Astrocyte (in vitro differentiated cells and primary cell): ENCODE data around the gene BICC1. TPM values are rescaled to one million over a fixed set of nuclear protein-coding genes. Genes with fewer than 3 reads are reported as not detected.

Experiments
- DNase-seq: peaks from one replicate; pipeline ENCODE4 v3.0.0-alpha.2; 2010; ENCODE audit warnings: low read depth
- FAIRE-seq: peaks from 2 replicates; lab custom pipeline; 2011; peaks lifted over from hg19 to GRCh38; lab: Jason Lieb, UNC
- H2AFZ ChIP-seq: 2 replicates; pipeline ENCODE4 v1.6.0; 2012; ENCODE audit warnings: low read depth, low read length, inconsistent platforms
- H3K27ac ChIP-seq: 2 replicates; pipeline ENCODE4 v1.5.1; 2011; ENCODE audit warnings: low read depth, low read length, inconsistent platforms
- H3K27me3 ChIP-seq: 2 replicates; pipeline ENCODE4 v1.6.0; 2011; ENCODE audit warnings: low read length, inconsistent platforms; ENCODE audit not compliant: insufficient read depth
- H3K36me3 ChIP-seq: 2 replicates; pipeline ENCODE4 v1.5.1; 2011; ENCODE audit warnings: low read length, inconsistent platforms; ENCODE audit not compliant: insufficient read depth
- H3K4me1 ChIP-seq: 2 replicates; pipeline ENCODE4 v1.5.1; 2011; ENCODE audit warnings: low read length, inconsistent platforms; ENCODE audit not compliant: insufficient read depth
- H3K4me2 ChIP-seq: 2 replicates; pipeline ENCODE4 v1.6.0; 2012; ENCODE audit warnings: low read length, inconsistent platforms
- H3K4me3 ChIP-seq: 2 replicates; pipeline ENCODE4 v1.5.1; 2011; ENCODE audit warnings: low read depth, mild to moderate bottlenecking, low read length, inconsistent platforms; ENCODE audit not compliant: insufficient read depth
- H3K79me2 ChIP-seq: 2 replicates; pipeline ENCODE4 v1.6.0; 2012; ENCODE audit warnings: mild to moderate bottlenecking, low read length, inconsistent platforms; ENCODE audit not compliant: insufficient read depth
- H3K9ac ChIP-seq: 2 replicates; pipeline ENCODE4 v1.6.0; 2012; ENCODE audit warnings: mild to moderate bottlenecking, low read length, inconsistent platforms
- H3K9me3 ChIP-seq: 2 replicates; pipeline ENCODE4 v1.5.1; 2012; ENCODE audit warnings: low read depth, mild to moderate bottlenecking, low read length, inconsistent platforms; ENCODE audit not compliant: insufficient read depth
- H4K20me1 ChIP-seq: 2 replicates; pipeline ENCODE4 v1.6.0; 2012; ENCODE audit warnings: low read length, inconsistent platforms; ENCODE audit not compliant: insufficient read depth
- H3K27ac Mint-ChIP-seq: one replicate; pipeline ENCODE4 v1.8.0; 2021; ENCODE audit warnings: mild to moderate bottlenecking, mixed read lengths; ENCODE audit not compliant: unreplicated experiment
- H3K27me3 Mint-ChIP-seq: one replicate; pipeline ENCODE4 v1.8.0; 2021; ENCODE audit warnings: low read depth, mixed read lengths; ENCODE audit not compliant: unreplicated experiment
- H3K36me3 Mint-ChIP-seq: one replicate; pipeline ENCODE4 v1.8.0; 2021; ENCODE audit warnings: low read depth, mixed read lengths; ENCODE audit not compliant: unreplicated experiment
- H3K4me1 Mint-ChIP-seq: one replicate; pipeline ENCODE4 v1.8.0; 2021; ENCODE audit warnings: low read depth, mixed read lengths; ENCODE audit not compliant: unreplicated experiment
- H3K4me3 Mint-ChIP-seq: one replicate; pipeline ENCODE4 v1.8.0; 2021; ENCODE audit warnings: mild to moderate bottlenecking, moderate library complexity, mixed read lengths; ENCODE audit not compliant: unreplicated experiment
- H3K9me3 Mint-ChIP-seq: one replicate; pipeline ENCODE4 v1.8.0; 2021; ENCODE audit warnings: mild to moderate bottlenecking, mixed read lengths; ENCODE audit not compliant: unreplicated experiment
- EZH2 ChIP-seq: IDR thresholded peaks from 2 replicates; pipeline ENCODE4 v1.6.1; 2012; ENCODE audit warnings: mild to moderate bottlenecking, low read length, inconsistent platforms; ENCODE audit not compliant: insufficient read depth
- total RNA-seq: library from RNA; stranded (reverse); gene quantifications from 2 replicates; pipeline ENCODE4 v1.2.1, GENCODE V29; 2021
- TF ChIP-seq, protein P1 (sequence below): IDR thresholded peaks from 2 replicates; pipeline ENCODE4 v1.5.1; 2011; ENCODE audit warnings: low read depth, mild to moderate bottlenecking, inconsistent platforms, low read length, moderate library complexity; ENCODE audit not compliant: insufficient read depth

The BICC1 gene
- total RNA-seq, 1 donor from 2014 or later = 23.0 TPM

GRCh38 chr10:58734116-58734515, 221.4 kb downstream of the BICC1 start:
- Mint-ChIP-seq H3K36me3 (peaks cover 21% of the 10 kb centered on the region), H3K4me3 (no peak overlapping the region), H3K9me3 (peaks cover 18% of the 10 kb centered on the region), H3K27ac (peak overlapping the region; percentile 4), H3K4me1 (peaks cover 2% of the 10 kb centered on the region), H3K27me3 (no peaks in the 10 kb centered on the region)
- Histone ChIP-seq H4K20me1 (peaks cover 19% of the 10 kb centered on the region), H3K27me3 (no peaks in the 10 kb centered on the region), H3K9me3 (no peaks in the 10 kb centered on the region), H3K4me1 (peaks cover 8% of the 10 kb centered on the region), H3K36me3 (no peaks in the 10 kb centered on the region), H3K4me2 (peak overlapping the region; percentile 47), H3K4me3 (no peak overlapping the region), H2AFZ (no peak overlapping the region), H3K9ac (no peak overlapping the region), H3K27ac (no peak overlapping the region), H3K79me2 (peaks cover 14% of the 10 kb centered on the region)
- TF ChIP-seq, protein P1, sequence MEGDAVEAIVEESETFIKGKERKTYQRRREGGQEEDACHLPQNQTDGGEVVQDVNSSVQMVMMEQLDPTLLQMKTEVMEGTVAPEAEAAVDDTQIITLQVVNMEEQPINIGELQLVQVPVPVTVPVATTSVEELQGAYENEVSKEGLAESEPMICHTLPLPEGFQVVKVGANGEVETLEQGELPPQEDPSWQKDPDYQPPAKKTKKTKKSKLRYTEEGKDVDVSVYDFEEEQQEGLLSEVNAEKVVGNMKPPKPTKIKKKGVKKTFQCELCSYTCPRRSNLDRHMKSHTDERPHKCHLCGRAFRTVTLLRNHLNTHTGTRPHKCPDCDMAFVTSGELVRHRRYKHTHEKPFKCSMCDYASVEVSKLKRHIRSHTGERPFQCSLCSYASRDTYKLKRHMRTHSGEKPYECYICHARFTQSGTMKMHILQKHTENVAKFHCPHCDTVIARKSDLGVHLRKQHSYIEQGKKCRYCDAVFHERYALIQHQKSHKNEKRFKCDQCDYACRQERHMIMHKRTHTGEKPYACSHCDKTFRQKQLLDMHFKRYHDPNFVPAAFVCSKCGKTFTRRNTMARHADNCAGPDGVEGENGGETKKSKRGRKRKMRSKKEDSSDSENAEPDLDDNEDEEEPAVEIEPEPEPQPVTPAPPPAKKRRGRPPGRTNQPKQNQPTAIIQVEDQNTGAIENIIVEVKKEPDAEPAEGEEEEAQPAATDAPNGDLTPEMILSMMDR = no peak
- TF ChIP-seq EZH2 = no peak
- FAIRE-seq (peak; percentile 9), DNase-seq (peak; percentile 80)

GRCh38 chr10:58734664-58735063, 222.0 kb downstream of the BICC1 start:
- Histone ChIP-seq H3K9me3 (no peaks in the 10 kb centered on the region), H2AFZ (no peak overlapping the region), H3K4me1 (peaks cover 8% of the 10 kb centered on the region), H3K79me2 (peaks cover 14% of the 10 kb centered on the region), H3K27me3 (no peaks in the 10 kb centered on the region), H4K20me1 (peaks cover 19% of the 10 kb centered on the region), H3K4me2 (peak overlapping the region; percentile 47), H3K36me3 (no peaks in the 10 kb centered on the region), H3K9ac (no peak overlapping the region), H3K27ac (no peak overlapping the region), H3K4me3 (no peak overlapping the region)
- no peak for FAIRE-seq
- no peak overlapping the region for H3K4me3 Mint-ChIP-seq
- peaks cover 13% of the 10 kb centered on the region for H3K9me3 Mint-ChIP-seq
- H3K36me3 Mint-ChIP-seq = peaks cover 19% of the 10 kb centered on the region
- TF ChIP-seq EZH2 = no peak
- TF ChIP-seq, protein P1 = no peak
- no peak for DNase-seq
- H3K4me1 Mint-ChIP-seq = peaks cover 2% of the 10 kb centered on the region
- no peak overlapping the region for H3K27ac Mint-ChIP-seq
- H3K27me3 Mint-ChIP-seq = no peaks in the 10 kb centered on the region

DNA sequence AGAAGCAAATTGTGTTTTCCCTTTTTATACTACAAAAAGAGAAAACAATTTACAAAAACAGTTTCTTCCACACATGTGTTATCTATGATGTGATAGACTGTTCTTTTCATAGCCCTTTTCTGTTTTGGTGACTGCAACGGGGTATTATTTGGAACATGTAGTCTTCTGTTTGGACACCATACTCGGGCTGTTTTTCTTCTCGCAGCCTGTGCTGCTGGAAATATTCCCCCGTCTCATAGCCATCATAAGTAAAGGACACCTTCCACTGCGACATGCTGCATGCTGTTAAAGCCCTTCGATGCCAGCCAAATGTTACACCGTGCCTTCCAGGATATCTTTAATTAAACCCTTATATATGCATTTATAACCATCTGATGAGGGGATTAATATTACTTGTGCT, 222.4 kb downstream of the BICC1 start:
- no peak overlapping the region for H3K4me2 ChIP-seq

More for the DNA sequence above, 222.4 kb downstream of the BICC1 start:
- Histone ChIP-seq H3K9me3 (no peaks in the 10 kb centered on the region), H3K4me1 (peaks cover 8% of the 10 kb centered on the region), H3K27me3 (no peaks in the 10 kb centered on the region), H2AFZ (no peak overlapping the region), H3K27ac (no peak overlapping the region), H3K4me3 (no peak overlapping the region), H3K79me2 (peaks cover 17% of the 10 kb centered on the region), H4K20me1 (peaks cover 19% of the 10 kb centered on the region), H3K9ac (no peak overlapping the region), H3K36me3 (no peaks in the 10 kb centered on the region)
- Mint-ChIP-seq H3K9me3 (peaks cover 9% of the 10 kb centered on the region), H3K27me3 (no peaks in the 10 kb centered on the region), H3K4me3 (no peak overlapping the region), H3K36me3 (peaks cover 15% of the 10 kb centered on the region), H3K27ac (no peak overlapping the region), H3K4me1 (peaks cover 2% of the 10 kb centered on the region)
- DNase-seq (no peak), FAIRE-seq (peak; percentile 79)
- no peak for TF ChIP-seq EZH2
- TF ChIP-seq, protein P1 = no peak
